ENCODE data around the gene TBC1D13.

Gene TBC1D13

DNA sequence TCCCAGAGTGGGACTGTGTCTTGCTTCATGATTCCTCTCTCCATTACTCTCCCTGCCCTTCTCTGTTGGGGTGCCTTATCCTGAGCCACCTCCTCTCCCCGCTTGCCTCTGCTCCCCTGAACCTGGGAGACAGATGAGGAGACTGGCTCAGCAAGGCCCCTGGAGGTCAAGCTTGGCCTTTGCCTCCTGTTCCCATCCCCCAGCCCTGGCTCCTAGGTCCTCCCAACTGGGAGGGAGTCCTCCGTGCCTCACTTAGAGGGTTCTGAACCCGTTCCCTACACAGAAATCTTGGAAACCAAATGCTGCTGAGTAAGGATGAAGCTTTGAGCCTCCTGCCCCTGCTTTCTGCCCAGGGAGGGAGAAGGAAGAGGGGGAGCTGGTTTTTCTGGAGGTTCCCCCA is 21.5 kb downstream of the TBC1D13 start:
- H3K27ac ChIP-seq (ENCODE audit: low read depth, low read length): no peak overlapping the region
- H3K27me3 ChIP-seq (ENCODE audit: control insufficient read depth, low read length): no peaks in the 10 kb centered on the region
- peaks cover 34% of the 10 kb centered on the region for H3K36me3 ChIP-seq (ENCODE audit: control insufficient read depth, low read length)
- TF ChIP-seq CTCF (IDR thresholded peaks at IDR 0.05; ENCODE audit: low read depth, low read length, poor library complexity, severe bottlenecking): no peak
- no peak for TF ChIP-seq EZH2phosphoT487 (IDR thresholded peaks at IDR 0.05; ENCODE audit: borderline replicate concordance, low read length)
- H3K4me1 ChIP-seq (ENCODE audit: control insufficient read depth, low read length): no peaks in the 10 kb centered on the region
- no peak overlapping the region for H3K4me3 ChIP-seq (ENCODE audit: low read length)
- H3F3A ChIP-seq (ENCODE audit: control insufficient read depth, insufficient read depth): peaks cover 3% of the 10 kb centered on the region; the same call in 1 of the 2 replicates
- H4K20me1 ChIP-seq (ENCODE audit: control insufficient read depth, insufficient read depth, low read depth, low read length): no peaks in the 10 kb centered on the region
- no peak overlapping the region for H3K4me2 ChIP-seq (ENCODE audit: low read length)
- no peaks in the 10 kb centered on the region for H3K79me2 ChIP-seq (ENCODE audit: control insufficient read depth, low read length)
- no peaks in the 10 kb centered on the region for H3K9me3 ChIP-seq (ENCODE audit: control insufficient read depth, insufficient read depth, low read length)
- no peaks in the 10 kb centered on the region for H3K9me2 ChIP-seq (replicated peaks; ENCODE audit: control insufficient read depth, low read length)

- Histone ChIP-seq H3K9me3 (ENCODE audit: control insufficient read depth, insufficient read depth, low read length) (no peaks in the 10 kb centered on the region), H4K20me1 (ENCODE audit: control insufficient read depth, insufficient read depth, low read depth, low read length) (no peaks in the 10 kb centered on the region), H3K4me1 (ENCODE audit: control insufficient read depth, low read length) (no peaks in the 10 kb centered on the region), H3K4me3 (ENCODE audit: low read length) (no peak overlapping the region), H3K4me2 (ENCODE audit: low read length) (no peak overlapping the region), H3K27ac (ENCODE audit: low read depth, low read length) (no peak overlapping the region), H3K9me2 (replicated peaks; ENCODE audit: control insufficient read depth, low read length) (no peaks in the 10 kb centered on the region), H3K79me2 (ENCODE audit: control insufficient read depth, low read length) (no peaks in the 10 kb centered on the region), H3K36me3 (ENCODE audit: control insufficient read depth, low read length) (peaks cover 28% of the 10 kb centered on the region), H3K27me3 (ENCODE audit: control insufficient read depth, low read length) (no peaks in the 10 kb centered on the region), H3F3A (ENCODE audit: control insufficient read depth, insufficient read depth) (peaks cover 3% of the 10 kb centered on the region; the same call in 1 of the 2 replicates)
- TF ChIP-seq CTCF (IDR thresholded peaks at IDR 0.05; ENCODE audit: low read depth, low read length, poor library complexity, severe bottlenecking) (no peak), EZH2phosphoT487 (IDR thresholded peaks at IDR 0.05; ENCODE audit: borderline replicate concordance, low read length) (no peak)
Measured at GRCh38 chr9:128809036-128809599, 22.1 kb downstream of the TBC1D13 start.

DNA sequence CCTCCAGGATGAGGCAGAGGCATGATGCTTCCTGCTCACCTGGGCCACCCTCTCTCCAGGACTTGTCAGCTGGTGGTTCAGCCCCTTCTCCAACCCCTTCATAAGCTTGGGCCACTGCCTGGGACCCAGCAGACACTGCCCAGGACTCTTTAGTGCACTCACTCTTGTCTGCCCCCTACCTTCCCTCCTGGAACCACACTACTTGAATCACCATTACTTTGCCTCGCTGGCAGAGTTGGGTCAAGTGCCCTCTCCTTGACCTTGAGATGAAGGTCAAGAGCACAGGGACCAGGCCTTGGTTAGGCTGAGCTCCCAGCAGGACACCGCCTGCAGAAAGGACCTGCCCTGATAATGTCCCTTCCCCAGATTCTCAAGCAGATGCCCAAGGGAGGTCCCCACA is 22.8 kb downstream of the TBC1D13 start:
- Histone ChIP-seq H3K4me2 (ENCODE audit: low read length) (no peak overlapping the region), H3K4me1 (ENCODE audit: control insufficient read depth, low read length) (no peaks in the 10 kb centered on the region), H3F3A (ENCODE audit: control insufficient read depth, insufficient read depth) (peaks cover 3% of the 10 kb centered on the region; the same call in 1 of the 2 replicates), H3K9me2 (replicated peaks; ENCODE audit: control insufficient read depth, low read length) (no peaks in the 10 kb centered on the region), H3K36me3 (ENCODE audit: control insufficient read depth, low read length) (peaks cover 27% of the 10 kb centered on the region), H3K27me3 (ENCODE audit: control insufficient read depth, low read length) (no peaks in the 10 kb centered on the region), H3K4me3 (ENCODE audit: low read length) (no peak overlapping the region), H3K27ac (ENCODE audit: low read depth, low read length) (no peak overlapping the region), H3K9me3 (ENCODE audit: control insufficient read depth, insufficient read depth, low read length) (no peaks in the 10 kb centered on the region), H4K20me1 (ENCODE audit: control insufficient read depth, insufficient read depth, low read depth, low read length) (no peaks in the 10 kb centered on the region), H3K79me2 (ENCODE audit: control insufficient read depth, low read length) (no peaks in the 10 kb centered on the region)
- TF ChIP-seq CTCF (IDR thresholded peaks at IDR 0.05; ENCODE audit: low read depth, low read length, poor library complexity, severe bottlenecking): peak; percentile 29
- no peak for TF ChIP-seq EZH2phosphoT487 (IDR thresholded peaks at IDR 0.05; ENCODE audit: borderline replicate concordance, low read length)
